Ishikawa (cell line): ENCODE data around the gene DIP2A.

Experiments
- CREB1 ChIP-seq: IDR thresholded peaks from 2 replicates; pipeline ENCODE4 v1.6.1; 2012; ENCODE audit warnings: low read depth
- FOXM1 ChIP-seq: IDR thresholded peaks from 2 replicates; pipeline ENCODE4 v1.6.1; 2012; ENCODE audit warnings: low read depth, borderline replicate concordance
- MAX ChIP-seq: IDR thresholded peaks from 2 replicates; pipeline ENCODE4 v1.6.1; 2012
- NFIC ChIP-seq: IDR thresholded peaks from 2 replicates; pipeline ENCODE4 v1.6.1; 2012
- RAD21 ChIP-seq: IDR thresholded peaks from 2 replicates; pipeline ENCODE4 v1.6.1; 2012; ENCODE audit warnings: low read depth
- REST ChIP-seq: IDR thresholded peaks from 2 replicates; pipeline ENCODE4 v1.6.1; 2012; ENCODE audit warnings: low read depth, mild to moderate bottlenecking
- TAF1 ChIP-seq: IDR thresholded peaks from 2 replicates; pipeline ENCODE4 v1.6.1; 2012; ENCODE audit warnings: low read depth, mild to moderate bottlenecking
- TEAD4 ChIP-seq: IDR thresholded peaks from 2 replicates; pipeline ENCODE4 v1.6.1; 2012
- YY1 ChIP-seq: IDR thresholded peaks from 2 replicates; pipeline ENCODE4 v1.6.1; 2012; ENCODE audit warnings: low read depth

GRCh38 chr21:46504666-46505065 lies 46.0 kb downstream of the DIP2A start:
- no peak for TF ChIP-seq MAX
- no peak for TF ChIP-seq FOXM1
- TF ChIP-seq YY1: no peak
- TF ChIP-seq REST: no peak
- TF ChIP-seq RAD21: no peak
- TF ChIP-seq NFIC: no peak
- no peak for TF ChIP-seq TAF1
- no peak for TF ChIP-seq TEAD4
- TF ChIP-seq CREB1: no peak
